Progenitor cell of endocrine pancreas (in vitro differentiated cells): ENCODE measurements around the gene MCTP2. TPM values are rescaled to one million over a fixed set of nuclear protein-coding genes. Genes with fewer than 3 reads are reported as not detected.
A peak's percentile ranks its signal among the peaks of the same experiment; 100 is the strongest.

ENCODE experiments used
- DNase-seq: peaks from one replicate; pipeline ENCODE4 v3.0.0; 2021; ENCODE audit warnings: low spot score; ENCODE audit not compliant: unreplicated experiment
- H3K27ac Mint-ChIP-seq: 2 replicates; pipeline ENCODE4 v1.8.0; 2021; ENCODE audit warnings: mild to moderate bottlenecking, moderate library complexity, mixed read lengths
- H3K27me3 Mint-ChIP-seq: 2 replicates; pipeline ENCODE4 v1.8.0; 2021; ENCODE audit warnings: mixed read lengths
- H3K36me3 Mint-ChIP-seq: 2 replicates; pipeline ENCODE4 v1.8.0; 2022; ENCODE audit warnings: mixed read lengths; ENCODE audit not compliant: insufficient read depth
- H3K4me1 Mint-ChIP-seq: 2 replicates; pipeline ENCODE4 v1.8.0; 2021; ENCODE audit warnings: low read depth, mixed read lengths
- H3K4me3 Mint-ChIP-seq: 2 replicates; pipeline ENCODE4 v1.8.0; 2021; ENCODE audit warnings: low read depth, mild to moderate bottlenecking, moderate library complexity, mixed read lengths
- H3K9me3 Mint-ChIP-seq: 2 replicates; pipeline ENCODE4 v1.8.0; 2021; ENCODE audit warnings: low read depth, mixed read lengths
- total RNA-seq: library from RNA; stranded (reverse); gene quantifications from 2 replicates; pipeline ENCODE4 v1.2.1, GENCODE V29; 2021
- TF ChIP-seq, protein P1 (sequence below): fragments of 200-600 bp; sonication (generic); IDR thresholded peaks from one replicate; pipeline ENCODE4 v1.5.0; 2021; ENCODE audit warnings: antibody characterized with exemption, mild to moderate bottlenecking; ENCODE audit not compliant: unreplicated experiment

The MCTP2 gene
- total RNA-seq, 1 donor from 2014 or later: 2.6 TPM

DNA sequence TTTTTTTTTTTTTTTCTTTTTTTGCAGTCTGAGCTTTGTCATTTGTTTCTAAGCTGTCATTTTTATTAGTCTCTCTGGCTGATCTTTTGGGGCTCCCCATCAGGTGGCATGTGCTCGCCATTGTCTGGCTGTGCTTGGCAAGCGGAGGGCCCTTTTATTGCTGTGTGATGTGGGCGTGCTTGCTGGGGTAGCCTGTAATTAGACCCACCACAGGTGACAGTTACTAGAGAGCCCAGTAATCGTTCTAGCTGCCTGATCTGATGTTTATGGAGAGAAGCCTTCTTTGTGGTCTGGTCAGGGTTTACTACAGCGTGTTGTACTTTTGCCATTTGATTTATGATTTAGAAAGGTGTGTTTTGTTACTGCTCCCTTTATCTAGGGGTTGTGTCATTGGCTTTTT is 179.9 kb downstream of the MCTP2 start:
- TF ChIP-seq, protein P1, sequence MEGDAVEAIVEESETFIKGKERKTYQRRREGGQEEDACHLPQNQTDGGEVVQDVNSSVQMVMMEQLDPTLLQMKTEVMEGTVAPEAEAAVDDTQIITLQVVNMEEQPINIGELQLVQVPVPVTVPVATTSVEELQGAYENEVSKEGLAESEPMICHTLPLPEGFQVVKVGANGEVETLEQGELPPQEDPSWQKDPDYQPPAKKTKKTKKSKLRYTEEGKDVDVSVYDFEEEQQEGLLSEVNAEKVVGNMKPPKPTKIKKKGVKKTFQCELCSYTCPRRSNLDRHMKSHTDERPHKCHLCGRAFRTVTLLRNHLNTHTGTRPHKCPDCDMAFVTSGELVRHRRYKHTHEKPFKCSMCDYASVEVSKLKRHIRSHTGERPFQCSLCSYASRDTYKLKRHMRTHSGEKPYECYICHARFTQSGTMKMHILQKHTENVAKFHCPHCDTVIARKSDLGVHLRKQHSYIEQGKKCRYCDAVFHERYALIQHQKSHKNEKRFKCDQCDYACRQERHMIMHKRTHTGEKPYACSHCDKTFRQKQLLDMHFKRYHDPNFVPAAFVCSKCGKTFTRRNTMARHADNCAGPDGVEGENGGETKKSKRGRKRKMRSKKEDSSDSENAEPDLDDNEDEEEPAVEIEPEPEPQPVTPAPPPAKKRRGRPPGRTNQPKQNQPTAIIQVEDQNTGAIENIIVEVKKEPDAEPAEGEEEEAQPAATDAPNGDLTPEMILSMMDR: no peak
- DNase-seq: no peak
- Mint-ChIP-seq H3K4me3 (no peak overlapping the region), H3K4me1 (no peaks in the 10 kb centered on the region), H3K27me3 (peaks cover 7% of the 10 kb centered on the region), H3K9me3 (no peaks in the 10 kb centered on the region), H3K36me3 (no peaks in the 10 kb centered on the region), H3K27ac (no peak overlapping the region)

DNA sequence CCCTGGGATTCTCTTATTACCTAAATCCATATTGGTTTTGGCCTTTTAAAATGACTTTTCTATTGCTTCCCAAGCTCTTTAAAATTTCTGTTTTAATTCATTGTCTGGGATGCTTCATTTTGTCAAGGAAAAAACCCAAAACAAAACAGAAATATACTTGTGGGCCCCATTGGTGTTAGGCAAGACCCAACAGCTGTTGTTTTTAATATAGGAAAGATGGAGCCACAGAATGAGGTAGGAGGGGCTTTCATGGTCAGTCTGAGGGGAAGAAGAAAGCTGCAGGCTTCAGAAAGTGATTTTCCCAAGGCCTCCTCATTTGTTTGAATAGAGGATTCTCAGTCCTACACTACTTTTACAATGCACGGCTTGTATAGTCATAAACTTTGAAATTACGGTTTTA is 180.5 kb downstream of the MCTP2 start:
- Mint-ChIP-seq H3K27ac (no peak overlapping the region), H3K9me3 (no peaks in the 10 kb centered on the region), H3K27me3 (peaks cover 7% of the 10 kb centered on the region), H3K4me1 (no peaks in the 10 kb centered on the region), H3K36me3 (no peaks in the 10 kb centered on the region), H3K4me3 (no peak overlapping the region)
- DNase-seq: no peak
- TF ChIP-seq, protein P1: no peak

DNA sequence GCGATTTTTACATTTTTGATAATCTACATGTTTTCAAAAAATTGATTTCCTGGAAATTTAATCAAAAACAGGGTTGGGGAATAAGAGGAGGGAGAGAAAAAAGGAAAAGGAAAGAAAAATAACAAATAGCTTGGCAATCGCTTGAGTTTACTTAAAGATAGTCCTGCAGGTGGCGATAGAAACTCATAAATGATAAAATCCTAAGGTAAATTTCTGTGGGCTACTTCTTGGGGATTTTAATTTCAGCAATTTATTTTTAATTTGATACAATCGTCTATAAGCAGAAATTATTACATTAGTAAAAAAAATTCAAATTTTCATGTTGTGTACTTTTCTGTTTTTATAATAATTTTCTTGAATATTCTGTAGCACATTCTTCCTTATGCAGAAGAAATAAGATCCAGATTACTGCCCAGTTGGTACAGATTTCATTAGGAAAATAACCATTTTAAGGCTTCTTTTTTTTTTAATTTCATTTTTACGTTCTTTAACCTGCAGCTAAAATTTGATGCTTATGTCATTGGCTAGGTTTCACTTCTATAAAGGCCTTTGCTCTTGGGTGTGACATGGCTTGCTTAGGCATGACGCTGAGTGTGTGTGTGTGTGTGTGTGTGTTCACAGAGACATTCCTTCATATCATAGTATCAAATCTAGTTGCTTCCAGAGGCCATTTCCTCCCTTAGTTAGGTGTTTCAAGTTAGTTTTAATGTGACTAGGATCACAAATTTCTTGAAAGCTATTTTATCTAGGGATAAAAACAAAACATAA is 181.8 kb downstream of the MCTP2 start:
- DNase-seq: no peak
- peaks cover 7% of the 10 kb centered on the region for H3K27me3 Mint-ChIP-seq
- H3K27ac Mint-ChIP-seq: no peak overlapping the region
- no peak overlapping the region for H3K4me3 Mint-ChIP-seq
- TF ChIP-seq, protein P1: peak; percentile 72
- no peaks in the 10 kb centered on the region for H3K9me3 Mint-ChIP-seq
- H3K36me3 Mint-ChIP-seq: no peaks in the 10 kb centered on the region
- no peaks in the 10 kb centered on the region for H3K4me1 Mint-ChIP-seq

DNA sequence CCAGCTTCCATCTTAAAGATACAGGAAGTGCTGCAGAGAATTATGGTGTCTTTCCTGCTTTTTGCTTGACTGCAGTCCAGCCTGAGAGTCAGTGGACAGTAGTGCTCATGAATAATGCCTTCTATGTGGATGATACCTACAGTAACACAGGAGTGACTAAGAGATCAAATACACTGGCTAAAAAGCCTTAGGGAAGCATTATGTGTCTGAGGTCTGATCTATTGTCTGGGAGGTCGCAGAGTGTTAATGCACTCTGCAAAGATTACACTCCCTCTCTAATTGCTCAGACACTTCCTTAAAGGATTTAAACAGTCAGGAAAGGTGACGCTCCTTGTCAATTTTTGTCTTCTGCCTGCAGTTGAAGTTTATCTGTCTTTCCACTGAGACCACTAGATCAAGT is 183.6 kb downstream of the MCTP2 start:
- no peaks in the 10 kb centered on the region for H3K36me3 Mint-ChIP-seq
- DNase-seq: no peak
- H3K4me3 Mint-ChIP-seq: no peak overlapping the region
- H3K9me3 Mint-ChIP-seq: no peaks in the 10 kb centered on the region
- H3K27ac Mint-ChIP-seq: no peak overlapping the region
- peaks cover 7% of the 10 kb centered on the region for H3K27me3 Mint-ChIP-seq
- TF ChIP-seq, protein P1: no peak
- H3K4me1 Mint-ChIP-seq: no peaks in the 10 kb centered on the region

DNA sequence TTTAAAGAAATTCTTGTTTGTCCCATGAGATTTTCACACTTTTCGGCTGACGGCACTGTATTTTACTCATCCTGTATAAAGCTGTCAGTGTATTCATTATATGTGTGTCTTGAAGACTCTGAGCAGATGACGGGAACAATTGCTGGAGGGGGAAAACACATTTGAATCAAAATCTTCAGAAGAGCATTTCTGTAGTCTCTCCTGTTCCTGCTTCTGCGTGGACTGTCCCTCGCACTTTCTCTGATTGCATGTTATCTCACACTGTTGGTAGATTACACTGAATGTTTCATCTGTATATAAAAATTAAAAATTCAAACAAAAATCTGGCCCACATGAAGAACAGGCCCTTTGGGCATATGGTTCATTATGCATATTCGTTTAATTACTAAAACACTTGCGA is 184.9 kb downstream of the MCTP2 start:
- Mint-ChIP-seq H3K4me3 (no peak overlapping the region), H3K36me3 (no peaks in the 10 kb centered on the region), H3K4me1 (no peaks in the 10 kb centered on the region), H3K27me3 (peaks cover 7% of the 10 kb centered on the region), H3K27ac (no peak overlapping the region), H3K9me3 (peaks cover 4% of the 10 kb centered on the region)
- no peak for DNase-seq
- TF ChIP-seq, protein P1: no peak
